Inferior parietal cortex (tissue), 1 donor: ENCODE results near the gene SHC4.
"Not testable (repeated sequence)": the region's sequence is repeated elsewhere in the genome, so short reads cannot be mapped to it uniquely, and the experiment has no call there.

Source experiments
- DNase-seq: peaks from one replicate; pipeline ENCODE4 v3.0.0-alpha.2; 2016; ENCODE audit errors: extremely low spot score

Gene SHC4

GRCh38 chr15:48924528-48925393 lies 39.0 kb downstream of the SHC4 start:
- DNase-seq, result no peak

DNA sequence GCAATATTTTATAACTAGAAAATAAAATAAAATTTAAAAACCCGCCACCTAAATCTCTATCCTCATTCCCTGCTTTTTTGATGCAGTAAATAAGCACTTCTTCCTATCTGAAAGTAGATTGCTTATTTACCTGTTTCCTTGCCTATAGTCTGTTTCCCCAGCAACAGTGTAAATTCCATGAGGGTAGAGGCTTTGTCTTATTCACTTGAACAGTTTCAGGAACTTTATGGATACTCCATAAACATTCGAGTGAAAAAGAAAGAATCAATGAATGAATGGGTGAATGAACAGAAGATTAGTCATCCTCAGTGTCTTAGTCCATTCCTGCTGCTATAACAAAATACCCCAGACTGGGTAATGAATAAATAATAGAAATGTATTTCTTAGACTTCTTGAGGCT lies 41.7 kb downstream of the SHC4 start:
- no peak for DNase-seq

GRCh38 chr15:48916721-48917120 lies 47.0 kb downstream of the SHC4 start:
- DNase-seq, result no peak

GRCh38 chr15:48915861-48916260 lies 47.9 kb downstream of the SHC4 start:
- DNase-seq, result no peak

- no peak for DNase-seq
Measured at GRCh38 chr15:48914717-48915116, 49.0 kb downstream of the SHC4 start.

DNA sequence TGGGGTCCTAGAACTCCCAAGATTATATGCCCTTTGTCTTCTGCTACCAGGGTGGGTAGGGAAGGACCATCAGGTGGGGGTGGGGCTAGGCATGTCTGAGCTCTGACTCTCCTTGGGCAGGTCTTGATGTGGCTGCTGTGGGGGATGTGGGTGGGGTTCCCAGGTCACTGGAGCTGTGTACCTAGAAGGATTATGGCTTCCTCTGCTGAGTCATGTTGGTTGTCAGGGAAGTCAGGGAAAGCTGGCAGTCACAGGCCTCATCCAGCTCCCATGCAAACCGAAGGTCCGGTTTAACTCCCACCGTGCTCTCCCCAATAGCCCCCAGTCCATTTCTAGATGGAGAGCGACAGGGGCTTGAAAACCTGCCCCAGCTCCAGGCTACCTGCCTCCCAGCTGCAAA lies 50.6 kb downstream of the SHC4 start:
- DNase-seq, result no peak

DNA sequence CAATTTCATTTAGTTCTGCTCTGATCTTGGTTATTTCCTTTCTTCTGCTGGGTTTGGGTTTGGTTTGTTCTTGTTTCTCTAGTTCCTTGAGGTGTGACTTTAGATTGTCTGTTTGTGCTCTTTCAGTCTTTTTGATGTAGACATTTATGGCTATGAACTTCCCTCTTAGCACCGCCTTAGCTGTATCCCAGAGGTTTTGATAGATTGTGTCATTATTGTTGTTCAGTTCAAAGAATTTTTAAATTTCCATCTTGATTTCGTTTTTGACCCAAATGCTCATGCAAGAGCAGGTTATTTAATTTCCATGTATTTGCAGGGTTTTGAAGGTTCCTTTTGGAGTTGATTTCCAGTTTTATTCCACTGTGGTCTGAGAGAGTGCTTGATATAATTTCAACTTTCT lies 53.2 kb downstream of the SHC4 start:
- not testable (repeated sequence) for DNase-seq

- DNase-seq, result not testable (repeated sequence)
Measured at GRCh38 chr15:48909313-48909712, 54.4 kb downstream of the SHC4 start.

DNA sequence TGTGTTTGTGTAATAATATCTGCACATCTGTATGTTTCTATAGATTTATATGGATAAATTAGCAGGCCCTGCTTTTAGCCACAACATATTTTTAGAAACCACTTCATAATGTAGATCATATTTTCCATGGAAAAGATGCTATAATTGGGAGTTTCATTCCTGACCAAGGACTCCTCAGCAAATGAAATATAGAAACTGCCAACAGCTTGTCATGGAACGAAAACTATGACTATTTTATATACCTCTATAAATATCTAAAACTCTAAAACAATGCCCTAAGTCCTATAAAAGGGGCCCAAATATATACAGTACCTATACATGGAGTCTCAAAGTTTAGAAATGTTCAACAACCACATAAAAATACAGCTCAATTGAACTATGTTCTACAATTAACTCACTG lies 57.9 kb downstream of the SHC4 start:
- no peak for DNase-seq

DNA sequence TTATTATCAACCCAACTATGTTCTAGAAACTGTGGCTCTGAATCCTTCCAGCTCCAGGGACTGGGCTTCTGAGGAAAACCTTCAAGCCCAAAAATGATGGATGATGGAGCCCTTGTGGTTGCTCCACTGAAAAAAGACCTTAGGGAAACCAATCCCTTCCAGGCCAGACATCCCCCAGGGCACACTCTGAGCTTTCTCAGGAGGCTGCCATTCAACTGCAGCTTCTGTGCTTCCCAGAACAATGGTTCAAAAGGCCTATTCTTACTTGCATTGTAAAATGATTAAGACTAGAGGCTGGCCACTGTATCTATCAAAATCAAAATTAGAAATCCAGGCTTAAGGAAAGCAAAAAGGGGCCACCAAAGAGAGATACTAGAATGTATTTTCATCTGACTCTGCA lies 58.5 kb downstream of the SHC4 start:
- DNase-seq, result no peak

DNA sequence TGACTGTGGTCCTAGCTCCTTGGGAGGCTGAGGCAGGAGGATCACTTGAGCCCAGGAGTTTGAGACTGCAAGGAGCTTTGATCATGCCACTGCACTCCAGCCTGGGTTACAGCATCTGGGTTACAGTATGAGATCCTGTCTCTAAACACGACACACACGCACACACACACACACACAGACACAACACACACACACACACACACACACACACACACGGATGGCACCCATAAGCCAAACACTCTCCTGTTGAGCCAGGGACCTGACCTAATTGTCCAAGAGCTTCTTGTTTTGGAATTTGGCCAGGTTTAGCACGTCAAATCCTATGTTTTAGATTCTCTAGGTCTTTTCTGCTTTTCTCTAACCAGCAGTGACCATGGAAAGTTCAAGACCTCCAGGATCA lies 59.0 kb downstream of the SHC4 start:
- no peak for DNase-seq

DNA sequence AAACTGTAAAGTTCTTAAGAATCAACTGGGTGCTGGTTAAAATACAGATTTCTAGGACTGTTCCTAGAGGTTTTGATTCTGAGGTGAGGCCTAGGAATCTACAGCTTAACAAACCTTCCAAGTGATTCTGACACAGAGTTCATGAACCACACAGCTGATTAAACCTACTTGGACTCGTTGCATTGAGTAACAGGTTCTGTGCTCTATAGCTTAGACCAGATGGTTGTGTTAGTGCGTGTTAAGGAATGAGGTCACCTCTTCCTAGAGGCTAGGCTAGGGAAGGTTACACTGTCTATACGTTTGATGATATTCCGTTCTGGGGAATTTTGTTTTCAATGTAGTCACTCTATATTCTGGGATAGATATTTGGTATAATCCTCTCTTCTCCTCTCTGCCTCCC lies 63.9 kb downstream of the SHC4 start:
- no peak for DNase-seq

DNA sequence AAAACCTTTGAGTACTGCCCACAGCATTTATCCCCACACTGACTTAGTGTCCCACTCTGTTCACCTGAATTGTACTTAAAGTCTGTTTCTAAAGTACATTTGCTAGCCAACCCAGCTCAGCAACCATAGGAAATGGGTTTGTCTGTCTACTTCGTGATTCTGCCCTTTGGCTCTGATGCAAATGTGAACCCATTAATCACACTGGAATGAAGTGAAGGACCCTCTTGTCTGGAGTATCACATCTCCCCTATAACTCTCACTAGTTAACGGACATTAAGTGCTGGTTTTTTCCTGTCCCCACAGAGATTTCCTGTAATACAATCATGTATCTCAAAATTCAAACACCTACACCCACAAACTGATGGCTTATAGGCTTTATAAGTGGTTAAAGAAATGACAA lies 65.3 kb downstream of the SHC4 start:
- DNase-seq, result no peak

DNA sequence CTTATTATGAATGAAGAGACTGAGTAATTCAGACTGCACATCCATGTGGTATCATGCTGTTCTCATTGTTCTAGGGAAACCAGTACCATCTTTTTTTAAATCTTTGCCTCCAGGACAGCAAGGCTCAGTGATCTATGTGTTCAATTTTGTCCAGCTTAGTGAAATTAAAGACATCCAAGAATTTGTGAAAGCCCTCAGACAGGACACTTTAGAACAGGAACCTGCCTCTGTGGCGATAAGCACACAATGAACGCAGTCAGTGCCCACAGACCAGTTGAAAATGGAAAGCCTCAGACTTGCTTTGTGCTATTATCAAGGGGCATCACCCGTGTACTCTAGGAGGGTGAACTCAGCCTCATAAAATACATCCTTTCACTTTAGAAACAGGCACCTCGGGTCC lies 65.7 kb downstream of the SHC4 start:
- no peak for DNase-seq

DNA sequence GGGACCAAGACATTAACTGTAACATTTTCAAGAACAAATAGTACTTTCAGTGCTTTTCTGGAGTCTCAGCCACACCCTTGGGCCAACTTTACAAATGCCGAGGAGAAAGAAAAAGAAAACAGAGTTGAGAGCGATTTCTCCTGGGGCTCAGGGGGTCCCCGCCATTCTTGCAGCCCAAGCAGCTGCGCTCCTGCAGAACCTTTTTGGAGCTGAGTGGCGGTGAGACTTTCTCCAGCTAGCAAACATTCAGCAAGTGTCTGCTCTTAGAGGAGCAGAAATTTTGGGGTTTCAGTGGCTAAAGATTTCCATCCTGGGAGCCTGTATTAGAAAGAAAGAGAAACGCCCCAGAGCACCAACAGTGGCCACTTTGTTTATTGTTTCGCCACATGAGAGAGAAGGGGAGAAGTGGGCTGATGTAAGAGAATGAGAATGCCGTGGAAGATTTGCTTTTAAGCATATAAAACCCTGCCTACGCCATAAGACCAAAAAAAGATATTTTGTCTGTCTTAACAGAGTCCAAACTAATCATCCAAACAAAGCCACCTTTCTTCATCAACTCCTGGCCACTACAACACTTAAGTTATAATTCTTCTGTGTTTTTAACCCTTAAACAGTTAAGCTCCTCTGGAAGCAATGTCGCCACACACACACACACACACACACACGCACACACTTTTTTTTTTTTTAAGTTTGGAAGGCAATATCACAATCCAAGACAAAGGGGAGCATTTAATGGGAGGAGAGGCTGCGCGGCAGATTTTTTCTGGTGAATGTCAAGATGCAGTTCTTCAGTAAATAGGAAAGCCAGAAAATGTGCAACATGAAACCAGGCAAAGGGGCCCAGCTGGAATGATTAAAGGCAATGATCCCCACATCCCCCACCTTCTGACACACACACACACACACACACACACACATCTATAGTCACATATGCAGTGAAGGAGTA lies 66.6 kb downstream of the SHC4 start:
- peak; percentile 64 for DNase-seq

GRCh38 chr15:48893311-48893710 lies 70.4 kb downstream of the SHC4 start:
- DNase-seq, result no peak

GRCh38 chr15:48891232-48891765 lies 72.4 kb downstream of the SHC4 start:
- no peak for DNase-seq

DNA sequence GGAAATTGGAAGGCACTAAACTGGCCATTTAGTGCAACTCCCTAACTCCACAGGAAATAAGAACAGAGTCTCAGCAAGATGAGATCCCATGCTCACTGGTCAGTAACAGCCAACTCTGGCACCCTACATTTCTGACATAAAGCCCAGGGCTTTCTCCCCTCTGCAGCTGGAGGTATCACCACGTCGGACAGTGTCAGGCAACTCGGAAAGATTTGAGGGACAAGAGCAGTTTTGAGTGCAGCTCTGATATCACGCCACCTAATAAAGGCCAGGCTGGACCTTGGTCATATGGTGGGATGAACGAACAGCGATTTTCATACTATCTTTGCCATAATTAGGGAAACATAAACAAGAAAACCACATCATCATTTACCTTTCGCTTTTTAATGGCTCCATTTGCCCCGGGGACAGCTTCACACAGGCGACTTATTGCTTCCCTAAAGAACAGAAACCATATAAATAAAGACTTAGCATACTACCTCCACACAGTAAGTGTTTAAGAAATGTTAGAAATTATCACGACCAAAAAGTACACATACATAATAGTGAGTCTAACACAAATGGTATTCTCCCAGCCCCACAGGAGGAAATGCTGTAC lies 73.2 kb downstream of the SHC4 start:
- no peak for DNase-seq

DNA sequence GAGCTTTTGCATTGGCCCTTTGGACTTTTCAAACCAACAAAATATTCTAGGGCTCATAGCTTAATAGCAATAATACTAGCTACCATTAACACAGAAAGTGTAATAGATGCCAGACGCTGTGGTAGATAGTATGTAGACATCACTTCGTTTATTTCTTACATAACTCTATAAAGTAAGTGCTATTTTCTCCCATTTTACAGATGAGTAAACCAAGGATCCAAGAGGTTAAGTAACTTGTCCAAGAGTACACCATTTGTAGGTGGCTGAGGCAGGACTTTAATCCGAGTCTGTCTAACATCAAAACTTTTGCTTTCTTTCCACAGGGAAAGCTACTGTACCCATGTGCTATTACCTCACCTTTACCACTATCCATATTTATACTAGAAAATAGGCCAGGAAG lies 73.8 kb downstream of the SHC4 start:
- no peak for DNase-seq

DNA sequence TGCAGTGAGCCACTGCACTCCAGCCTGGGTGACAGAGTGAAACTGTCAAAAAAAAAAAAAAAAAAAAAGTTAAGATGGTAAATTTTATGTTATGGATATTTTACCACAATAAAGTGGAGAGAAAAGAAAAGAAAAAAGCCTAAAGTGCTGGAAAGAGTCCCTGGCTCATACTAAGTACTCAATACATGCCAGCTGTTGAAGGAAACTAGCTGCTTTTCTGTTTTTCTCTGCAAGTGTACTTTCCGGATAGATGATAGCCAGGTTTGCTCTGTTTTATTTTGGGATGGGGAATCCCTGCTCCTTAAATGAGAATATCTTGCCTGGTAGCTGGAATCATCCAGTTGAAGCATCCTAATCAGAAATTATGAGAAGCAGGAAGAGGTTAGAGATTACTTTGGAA lies 74.9 kb downstream of the SHC4 start:
- DNase-seq, result no peak

GRCh38 chr15:48888191-48888590 lies 75.5 kb downstream of the SHC4 start:
- no peak for DNase-seq

- no peak for DNase-seq
Measured at GRCh38 chr15:48887144-48887543, 76.6 kb downstream of the SHC4 start.
